ENCODE data around the gene RAMP3. TPM values are rescaled to one million over a fixed set of nuclear protein-coding genes. Genes with fewer than 3 reads are reported as not detected.

Gene RAMP3
- total and polyA plus RNA-seq, 9 of the 15 experiments (the other 6 are each of a cell fraction or from before 2014, with no cell fraction given): not detected

DNA sequence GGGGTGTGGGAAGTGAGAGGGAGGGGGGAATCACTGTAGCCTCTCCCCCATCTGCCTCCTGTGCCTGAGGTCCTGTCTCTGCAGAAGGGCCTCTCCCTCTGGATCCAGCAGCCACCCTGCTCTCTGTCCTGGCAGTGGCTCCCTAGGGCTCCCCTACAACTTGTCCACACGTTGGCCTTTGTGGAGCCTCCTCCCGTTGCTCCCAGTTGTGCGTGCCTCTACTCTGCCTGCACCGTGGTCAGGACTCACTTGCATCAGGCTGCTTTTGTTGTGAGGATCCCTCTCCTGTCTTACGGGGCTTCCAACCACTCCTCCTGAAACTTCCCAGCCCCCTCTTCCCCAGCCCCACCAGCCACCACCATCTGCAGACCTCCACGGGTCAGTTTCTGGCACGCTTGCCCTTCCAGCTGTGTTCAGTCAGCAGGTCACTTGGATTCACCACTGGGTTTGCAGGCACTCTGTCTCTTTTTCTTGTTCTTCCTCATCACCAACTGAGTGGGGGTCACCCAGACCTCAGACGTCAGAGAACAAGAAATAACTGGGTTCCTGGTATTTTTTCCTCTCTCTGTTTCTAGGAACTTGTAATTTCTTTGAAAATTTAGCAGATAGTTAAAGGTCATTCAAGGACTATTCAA, 62.3 kb downstream of the RAMP3 start:
- Histone ChIP-seq H4K20me1 (replicated peaks; ENCODE audit: control insufficient read depth, insufficient read depth, low read length) (peaks cover 5% of the 10 kb centered on the region), H3K36me3 (ENCODE audit: control insufficient read depth, insufficient read depth, low read length) (no peaks in the 10 kb centered on the region), H3K9me1 (ENCODE audit: control insufficient read depth, insufficient read depth, low read length) (no peaks in the 10 kb centered on the region), H2AFZ (ENCODE audit: low read depth, low read length) (no peak overlapping the region), H3K4me1 (replicated peaks in 1 of 2; ENCODE audit: control insufficient read depth in 2 of 2, insufficient read depth in 2 of 2, low read length in 2 of 2) (peaks cover 0 to 3% of the 10 kb centered on the region in 2 experiments; a peak in 1 of 5 replicates), H3K79me2 (ENCODE audit: control insufficient read depth, insufficient read depth, low read length) (no peaks in the 10 kb centered on the region), H3K9ac (ENCODE audit: insufficient read depth in 1 of 2, low read depth in 2 of 2, low read length in 2 of 2) (no peak overlapping the region), H3K27me3 (ENCODE audit: control insufficient read depth in 2 of 2, insufficient read depth in 2 of 2, low read length in 2 of 2) (peaks cover 14 to 34% of the 10 kb centered on the region in 2 experiments), H3K4me2 (ENCODE audit: insufficient read depth, low read length) (no peak overlapping the region), H3K4me3 (no peak overlapping the region), H3K9me3 (replicated peaks; ENCODE audit: control insufficient read depth, insufficient read depth, low read depth, low read length) (no peaks in the 10 kb centered on the region), H3K27ac (ENCODE audit: extremely low read depth, low read depth, low read length) (no peak overlapping the region)
- no peak for FAIRE-seq
- WGBS (ENCODE audit: insufficient coverage, low coverage, missing lambda C conversion rate): 0% methylated on average over 8 of the region's 8 CpGs
- POLR2A ChIA-PET: no interaction called here
- BruUV-seq (replicated peaks): no TSS peak
- CTCF ChIA-PET (ENCODE audit: low intra/inter-chr PET ratio): no interaction called here
- intact Hi-C loops (cut with micrococcal nuclease) (no loop called here), in situ Hi-C loops (cut with MboI) (no loop called here)
- ATAC-seq: no peak
- TF ChIP-seq, protein P1, sequence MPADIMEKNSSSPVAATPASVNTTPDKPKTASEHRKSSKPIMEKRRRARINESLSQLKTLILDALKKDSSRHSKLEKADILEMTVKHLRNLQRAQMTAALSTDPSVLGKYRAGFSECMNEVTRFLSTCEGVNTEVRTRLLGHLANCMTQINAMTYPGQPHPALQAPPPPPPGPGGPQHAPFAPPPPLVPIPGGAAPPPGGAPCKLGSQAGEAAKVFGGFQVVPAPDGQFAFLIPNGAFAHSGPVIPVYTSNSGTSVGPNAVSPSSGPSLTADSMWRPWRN (IDR thresholded peaks at IDR 0.05; ENCODE audit: low read depth): no peak
- no peak for DNase-seq (ENCODE audit: extremely low read depth in 1 of 4, low spot score in 3 of 4)

DNA sequence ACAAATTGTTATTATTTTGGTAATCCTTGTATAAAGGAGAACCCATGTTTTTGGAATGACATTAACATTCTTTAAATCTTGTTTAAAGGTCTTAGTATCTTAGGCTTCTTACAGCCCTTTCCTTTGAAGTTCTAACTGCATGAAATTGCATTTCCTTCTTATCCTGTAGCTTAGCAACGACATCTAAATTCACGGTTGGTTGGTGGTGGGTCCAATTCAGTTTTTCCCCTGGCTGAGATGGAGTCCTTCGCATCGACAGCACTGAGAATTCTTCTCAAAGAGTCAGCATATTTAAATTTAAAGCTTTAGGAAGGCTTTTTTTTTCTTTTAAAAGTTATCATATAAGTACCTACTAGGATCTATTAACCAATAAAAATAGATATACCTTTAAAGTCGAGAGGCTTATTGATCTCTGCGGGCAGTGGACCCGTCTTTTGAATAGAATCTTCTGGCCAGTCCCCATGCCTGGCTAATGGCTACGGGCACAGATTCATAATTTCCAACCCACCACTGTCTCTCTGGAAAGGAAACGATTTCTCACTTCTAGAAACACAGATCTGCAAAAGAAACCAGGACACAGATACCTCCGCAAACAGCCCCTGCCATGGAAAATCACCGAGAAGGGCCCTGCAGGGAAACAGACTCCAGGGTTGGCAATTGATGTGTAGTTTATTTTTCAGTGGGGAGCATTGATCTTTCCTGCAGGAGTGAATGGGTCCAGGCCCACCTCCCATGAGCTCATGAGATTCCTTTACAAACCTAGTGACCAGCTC, 63.4 kb downstream of the RAMP3 start:
- in situ Hi-C loops (cut with MboI): no loop called here
- ChIA-PET POLR2A (no interaction called here), CTCF (ENCODE audit: low intra/inter-chr PET ratio) (no interaction called here)
- BruUV-seq (replicated peaks): no TSS peak
- no peaks in the 10 kb centered on the region for H3K9me3 ChIP-seq (replicated peaks; ENCODE audit: control insufficient read depth, insufficient read depth, low read depth, low read length)
- 3% methylated on average over 11 of the region's 11 CpGs for WGBS (ENCODE audit: insufficient coverage, low coverage, missing lambda C conversion rate)
- H3K27me3 ChIP-seq (ENCODE audit: control insufficient read depth in 2 of 2, insufficient read depth in 2 of 2, low read length in 2 of 2): peaks cover 14 to 31% of the 10 kb centered on the region in 2 experiments
- no peaks in the 10 kb centered on the region for H3K79me2 ChIP-seq (ENCODE audit: control insufficient read depth, insufficient read depth, low read length)
- intact Hi-C loops (cut with micrococcal nuclease): no loop called here
- no peak for TF ChIP-seq CCNT2 (IDR thresholded peaks at IDR 0.05; ENCODE audit: borderline replicate concordance, extremely low read depth, insufficient read length, low read depth, low read length)
- no peak for TF ChIP-seq ETS2 (tag; IDR thresholded peaks at IDR 0.05; ENCODE audit: borderline replicate concordance, poor library complexity, severe bottlenecking)
- peak; percentile 23; the same call in 1 of the 2 replicates for TF ChIP-seq RFX1 (IDR thresholded peaks at IDR 0.05)
- no peaks in the 10 kb centered on the region for H3K36me3 ChIP-seq (ENCODE audit: control insufficient read depth, insufficient read depth, low read length)
- no peak overlapping the region for H3K4me2 ChIP-seq (ENCODE audit: insufficient read depth, low read length)
- ATAC-seq (no peak), FAIRE-seq (no peak), DNase-seq (ENCODE audit: extremely low read depth in 1 of 4, low spot score in 3 of 4) (no peak)
- H4K20me1 ChIP-seq (replicated peaks; ENCODE audit: control insufficient read depth, insufficient read depth, low read length): peaks cover 5% of the 10 kb centered on the region
- peaks cover 0 to 3% of the 10 kb centered on the region in 2 experiments; a peak in 1 of 5 replicates for H3K4me1 ChIP-seq (replicated peaks in 1 of 2; ENCODE audit: control insufficient read depth in 2 of 2, insufficient read depth in 2 of 2, low read length in 2 of 2)
- no peak overlapping the region for H3K9ac ChIP-seq (ENCODE audit: insufficient read depth in 1 of 2, low read depth in 2 of 2, low read length in 2 of 2)
- H3K9me1 ChIP-seq (ENCODE audit: control insufficient read depth, insufficient read depth, low read length): no peaks in the 10 kb centered on the region
- H2AFZ ChIP-seq (ENCODE audit: low read depth, low read length): no peak overlapping the region
- H3K4me3 ChIP-seq: no peak overlapping the region
- H3K27ac ChIP-seq (ENCODE audit: extremely low read depth, low read depth, low read length): no peak overlapping the region
